ENCODE data around the gene HPCA.

Gene HPCA

GRCh38 chr1:32891241-32891570 lies 4.9 kb downstream of the HPCA start:
- no peak overlapping the region for H3K27ac ChIP-seq
- TF ChIP-seq ZFX (IDR thresholded peaks at IDR 0.05) (no peak), CTCF (conservative IDR thresholded peaks at IDR 0.05) (no peak)

- H3K27ac ChIP-seq: no peak overlapping the region
- TF ChIP-seq ZFX (IDR thresholded peaks at IDR 0.05) (no peak), CTCF (conservative IDR thresholded peaks at IDR 0.05) (no peak)
Measured at GRCh38 chr1:32891630-32892029, 5.3 kb downstream of the HPCA start.

GRCh38 chr1:32892368-32893197 lies 6.3 kb downstream of the HPCA start:
- TF ChIP-seq ZFX (IDR thresholded peaks at IDR 0.05): no peak
- no peak; the same call in 1 of the 2 replicates for TF ChIP-seq CTCF (conservative IDR thresholded peaks at IDR 0.05)
- H3K27ac ChIP-seq: no peak overlapping the region

GRCh38 chr1:32893198-32894018 lies 7.1 kb downstream of the HPCA start:
- TF ChIP-seq ZFX (IDR thresholded peaks at IDR 0.05) (no peak), CTCF (conservative IDR thresholded peaks at IDR 0.05) (no peak; the same call in 1 of the 2 replicates)

GRCh38 chr1:32894019-32894600 lies 7.8 kb downstream of the HPCA start:
- TF ChIP-seq ZFX (IDR thresholded peaks at IDR 0.05): no peak
- TF ChIP-seq CTCF (conservative IDR thresholded peaks at IDR 0.05): no peak
- no peak overlapping the region for H3K27ac ChIP-seq

More at GRCh38 chr1:32893198-32894018, 7.1 kb downstream of the HPCA start:
- H3K27ac ChIP-seq: no peak overlapping the region

GRCh38 chr1:32894681-32895080 lies 8.4 kb downstream of the HPCA start:
- no peak overlapping the region for H3K27ac ChIP-seq
- TF ChIP-seq ZFX (IDR thresholded peaks at IDR 0.05) (no peak), CTCF (conservative IDR thresholded peaks at IDR 0.05) (no peak)

Measured in C4-2B (cell line).